NT2/D1 (cell line): ENCODE measurements around the gene AP5S1.

ENCODE experiments used
- YY1 ChIP-seq: IDR thresholded peaks from 2 replicates; pipeline ENCODE4 v1.6.1; 2011; ENCODE audit not compliant: insufficient read length, insufficient read depth
- ZNF274 ChIP-seq: IDR thresholded peaks from 2 replicates; pipeline ENCODE4 v1.6.1; 2011; ENCODE audit warnings: mild to moderate bottlenecking, low read depth, low read length

- no peak for TF ChIP-seq YY1
- no peak for TF ChIP-seq ZNF274
Measured at GRCh38 chr20:3848565-3848964, 28.2 kb downstream of the AP5S1 start.
